ENCODE measurements around the gene HBG1. TPM values are rescaled to one million over a fixed set of nuclear protein-coding genes. Genes with fewer than 3 reads are reported as not detected.

HBG1 gene
- total and polyA plus RNA-seq, 2 donors (not counting 3 experiments of a cell fraction or from before 2014, with no cell fraction given), result 0.72 TPM; not detected in 1

DNA sequence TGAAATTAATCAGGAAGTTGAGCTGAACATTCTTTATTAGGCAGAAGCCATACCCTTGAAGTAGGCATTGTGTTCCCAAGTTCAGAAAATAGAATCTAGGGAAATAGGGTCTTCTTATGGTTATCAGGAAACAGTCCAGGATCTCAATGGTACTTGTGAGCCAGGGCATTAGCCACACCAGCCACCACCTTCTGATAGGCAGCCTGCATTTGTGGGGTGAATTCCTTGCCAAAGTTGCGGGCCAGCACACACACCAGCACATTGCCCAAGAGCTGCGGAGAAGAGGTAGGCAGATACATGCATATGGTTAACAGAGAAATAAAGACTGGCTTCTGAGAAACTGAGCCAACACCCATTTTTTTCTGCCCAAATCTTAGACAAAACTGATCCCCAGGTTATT is 16.8 kb downstream of the HBG1 start:
- TF ChIP-seq EZH2 (IDR thresholded peaks at IDR 0.05; ENCODE audit: borderline replicate concordance, low read depth, low read length, severe bottlenecking) (no peak), FOS (IDR thresholded peaks at IDR 0.05; ENCODE audit: borderline replicate concordance, insufficient read depth, low read length) (no peak), GATA2 (IDR thresholded peaks at IDR 0.05; ENCODE audit: insufficient read depth, insufficient read length, low read depth, low read length) (no peak), POLR2A (IDR thresholded peaks at IDR 0.05; ENCODE audit: low read depth, low read length) (no peak), POLR2AphosphoS5 (IDR thresholded peaks at IDR 0.05; ENCODE audit: insufficient read depth, low read depth, low read length) (no peak), MYC (IDR thresholded peaks at IDR 0.05; ENCODE audit: low read depth, low read length) (no peak), JUN (IDR thresholded peaks at IDR 0.05; ENCODE audit: borderline replicate concordance, insufficient read depth, insufficient read length, low read depth) (no peak)
- TF ChIP-seq, protein P1, sequence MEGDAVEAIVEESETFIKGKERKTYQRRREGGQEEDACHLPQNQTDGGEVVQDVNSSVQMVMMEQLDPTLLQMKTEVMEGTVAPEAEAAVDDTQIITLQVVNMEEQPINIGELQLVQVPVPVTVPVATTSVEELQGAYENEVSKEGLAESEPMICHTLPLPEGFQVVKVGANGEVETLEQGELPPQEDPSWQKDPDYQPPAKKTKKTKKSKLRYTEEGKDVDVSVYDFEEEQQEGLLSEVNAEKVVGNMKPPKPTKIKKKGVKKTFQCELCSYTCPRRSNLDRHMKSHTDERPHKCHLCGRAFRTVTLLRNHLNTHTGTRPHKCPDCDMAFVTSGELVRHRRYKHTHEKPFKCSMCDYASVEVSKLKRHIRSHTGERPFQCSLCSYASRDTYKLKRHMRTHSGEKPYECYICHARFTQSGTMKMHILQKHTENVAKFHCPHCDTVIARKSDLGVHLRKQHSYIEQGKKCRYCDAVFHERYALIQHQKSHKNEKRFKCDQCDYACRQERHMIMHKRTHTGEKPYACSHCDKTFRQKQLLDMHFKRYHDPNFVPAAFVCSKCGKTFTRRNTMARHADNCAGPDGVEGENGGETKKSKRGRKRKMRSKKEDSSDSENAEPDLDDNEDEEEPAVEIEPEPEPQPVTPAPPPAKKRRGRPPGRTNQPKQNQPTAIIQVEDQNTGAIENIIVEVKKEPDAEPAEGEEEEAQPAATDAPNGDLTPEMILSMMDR (IDR thresholded peaks at IDR 0.05; ENCODE audit: extremely low read depth in 1 of 2, insufficient read depth in 1 of 2, low read depth in 1 of 2, low read length in 2 of 2), result no peak
- TF ChIP-seq, protein P2, sequence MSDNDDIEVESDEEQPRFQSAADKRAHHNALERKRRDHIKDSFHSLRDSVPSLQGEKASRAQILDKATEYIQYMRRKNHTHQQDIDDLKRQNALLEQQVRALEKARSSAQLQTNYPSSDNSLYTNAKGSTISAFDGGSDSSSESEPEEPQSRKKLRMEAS (IDR thresholded peaks at IDR 0.05; ENCODE audit: insufficient read depth, insufficient read length), result no peak
- no peak for FAIRE-seq
- Histone ChIP-seq H3K36me3 (ENCODE audit: control insufficient read depth in 2 of 2, extremely low read depth in 1 of 2, insufficient read depth in 2 of 2, low read length in 2 of 2) (no peaks in the 10 kb centered on the region), H4K20me1 (replicated peaks; ENCODE audit: control insufficient read depth, extremely low read depth, insufficient read depth, low read length) (no peaks in the 10 kb centered on the region), H3K4me3 (replicated peaks in 1 of 3; ENCODE audit: insufficient read depth in 1 of 3, low read depth in 1 of 3, low read length in 3 of 3) (no peak overlapping the region), H3K9me3 (replicated peaks; ENCODE audit: control insufficient read depth, insufficient read depth, low read length) (no peaks in the 10 kb centered on the region), H3K27ac (ENCODE audit: insufficient read depth, low read depth, low read length) (no peak overlapping the region), H3K9me1 (replicated peaks; ENCODE audit: control insufficient read depth, extremely low read depth, insufficient read depth, low read length) (no peaks in the 10 kb centered on the region), H3K9ac (replicated peaks; ENCODE audit: extremely low read depth, insufficient read depth, low read length) (no peak overlapping the region), H3K4me1 (ENCODE audit: control insufficient read depth, extremely low read depth, insufficient read depth, low read length) (no peaks in the 10 kb centered on the region), H3K4me2 (ENCODE audit: insufficient read depth, low read length) (no peak overlapping the region), H3K27me3 (ENCODE audit: control insufficient read depth in 2 of 2, insufficient read depth in 2 of 2, low read length in 2 of 2) (no peaks in the 10 kb centered on the region), H2AFZ (ENCODE audit: low read depth, low read length) (no peak overlapping the region), H3K79me2 (ENCODE audit: control insufficient read depth, insufficient read depth, low read length) (no peaks in the 10 kb centered on the region)
- ChIA-PET CTCF (no interaction called here), POLR2A (no interaction called here)
- DNase-seq (ENCODE audit: low read depth, low spot score), result no peak
- BruUV-seq (replicated peaks), result no TSS peak
- dilution Hi-C loops (cut with MboI; ENCODE audit: extremely low pct_ligation_motif_present, low sequenced_read_pairs), result no loop called here
- intact Hi-C loops (cut with micrococcal nuclease), result no loop called here

All from endothelial cell of umbilical vein (primary cell).